NCI-H748 treated with DMSO at 0.1 percent for 48 hours (cell line): ENCODE measurements around the gene RPRD1B.
A peak's percentile ranks its signal among the peaks of the same experiment; 100 is the strongest.
"Not testable (repeated sequence)": the region's sequence is repeated elsewhere in the genome, so short reads cannot be mapped to it uniquely, and the experiment has no call there.

Source experiments
- DNase-seq: peaks from one replicate; lab custom pipeline; 2025; lab: John Stamatoyannopoulos, UW

RPRD1B gene

GRCh38 chr20:38073307-38074071 is 39.9 kb downstream of the RPRD1B start:
- peak; percentile 7 for DNase-seq

- DNase-seq, result no peak
These were observed 41.8 kb downstream of the RPRD1B start for GRCh38 chr20:38075161-38075998.

- DNase-seq, result no peak
These were observed 43.0 kb downstream of the RPRD1B start for GRCh38 chr20:38076548-38076947.

- DNase-seq, result no peak
These were observed 44.5 kb downstream of the RPRD1B start for GRCh38 chr20:38078084-38078483.

- no peak for DNase-seq
These were observed 45.8 kb downstream of the RPRD1B start for GRCh38 chr20:38079353-38079752.

- DNase-seq, result no peak
These were observed 48.0 kb downstream of the RPRD1B start for GRCh38 chr20:38081575-38081974.

- DNase-seq, result no peak
These were observed 49.3 kb downstream of the RPRD1B start for GRCh38 chr20:38082894-38083293.

GRCh38 chr20:38083338-38084048 is 49.9 kb downstream of the RPRD1B start:
- no peak for DNase-seq

- no peak for DNase-seq
These were observed 50.9 kb downstream of the RPRD1B start for GRCh38 chr20:38084425-38084951.

GRCh38 chr20:38085026-38085425 is 51.5 kb downstream of the RPRD1B start:
- no peak for DNase-seq

GRCh38 chr20:38089500-38089899 is 56.0 kb downstream of the RPRD1B start:
- no peak for DNase-seq

- DNase-seq, result no peak
These were observed 56.5 kb downstream of the RPRD1B start for GRCh38 chr20:38090061-38090460.

GRCh38 chr20:38091441-38092216 is 58.1 kb downstream of the RPRD1B start:
- no peak for DNase-seq

- DNase-seq, result no peak
These were observed 58.8 kb downstream of the RPRD1B start for GRCh38 chr20:38092260-38092857.

GRCh38 chr20:38092915-38093314 is 59.4 kb downstream of the RPRD1B start:
- no peak for DNase-seq

GRCh38 chr20:38093641-38094077 is 60.1 kb downstream of the RPRD1B start:
- no peak for DNase-seq

- no peak for DNase-seq
These were observed 60.9 kb downstream of the RPRD1B start for GRCh38 chr20:38094373-38094891.

GRCh38 chr20:38095017-38095686 is 61.6 kb downstream of the RPRD1B start:
- DNase-seq, result no peak

GRCh38 chr20:38098952-38099351 is 65.4 kb downstream of the RPRD1B start:
- no peak for DNase-seq

- DNase-seq, result not testable (repeated sequence)
These were observed 68.7 kb downstream of the RPRD1B start for GRCh38 chr20:38102206-38102605.
